Measurements from ENCODE around the gene RIC3.

RIC3 gene

DNA sequence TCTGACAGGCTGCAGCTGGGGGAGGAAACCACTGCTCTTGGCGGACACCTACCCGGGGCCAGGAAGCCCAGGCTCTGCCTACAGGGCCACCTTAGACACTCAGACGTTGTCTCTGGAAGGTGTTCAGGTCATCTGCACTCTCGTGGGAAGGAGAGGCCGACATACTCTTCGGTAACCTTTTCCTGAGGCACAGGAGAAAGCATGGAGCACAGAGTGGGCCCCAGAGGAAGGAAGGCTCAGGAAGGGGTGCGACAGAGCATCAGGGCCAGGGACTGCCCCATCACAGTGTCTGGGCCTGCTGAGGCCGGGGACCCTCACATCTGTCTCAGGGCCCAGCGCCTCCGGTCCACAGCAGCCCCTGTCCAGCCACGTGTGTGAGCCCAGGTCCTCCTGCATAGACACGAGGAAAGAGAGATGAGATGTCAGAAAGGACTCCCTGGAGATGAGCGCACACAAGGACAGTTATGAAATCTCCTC lies 106.0 kb downstream of the RIC3 start:
- Histone ChIP-seq H3K27me3 (ENCODE audit: low read length) (no peaks in the 10 kb centered on the region), H3K9me2 (replicated peaks; ENCODE audit: insufficient read depth, low read length) (no peaks in the 10 kb centered on the region), H4K20me1 (ENCODE audit: low read depth, low read length) (no peaks in the 10 kb centered on the region), H3K4me2 (ENCODE audit: low read depth, low read length, poor library complexity, severe bottlenecking) (no peak overlapping the region), H3K79me2 (ENCODE audit: insufficient read depth, low read length) (no peaks in the 10 kb centered on the region), H3K36me3 (ENCODE audit: low read length) (no peaks in the 10 kb centered on the region), H3K9me3 (ENCODE audit: insufficient read depth, low read length) (no peaks in the 10 kb centered on the region), H3K27ac (ENCODE audit: low read depth, low read length) (no peak overlapping the region), H3K9ac (ENCODE audit: low read length) (no peak overlapping the region), H3F3A (ENCODE audit: insufficient read depth) (no peaks in the 10 kb centered on the region), H3K4me3 (ENCODE audit: insufficient read depth, low read length, poor library complexity, severe bottlenecking) (no peak overlapping the region), H2AFZ (ENCODE audit: low read depth, low read length, severe bottlenecking) (no peak overlapping the region)
- TF ChIP-seq, protein P1, sequence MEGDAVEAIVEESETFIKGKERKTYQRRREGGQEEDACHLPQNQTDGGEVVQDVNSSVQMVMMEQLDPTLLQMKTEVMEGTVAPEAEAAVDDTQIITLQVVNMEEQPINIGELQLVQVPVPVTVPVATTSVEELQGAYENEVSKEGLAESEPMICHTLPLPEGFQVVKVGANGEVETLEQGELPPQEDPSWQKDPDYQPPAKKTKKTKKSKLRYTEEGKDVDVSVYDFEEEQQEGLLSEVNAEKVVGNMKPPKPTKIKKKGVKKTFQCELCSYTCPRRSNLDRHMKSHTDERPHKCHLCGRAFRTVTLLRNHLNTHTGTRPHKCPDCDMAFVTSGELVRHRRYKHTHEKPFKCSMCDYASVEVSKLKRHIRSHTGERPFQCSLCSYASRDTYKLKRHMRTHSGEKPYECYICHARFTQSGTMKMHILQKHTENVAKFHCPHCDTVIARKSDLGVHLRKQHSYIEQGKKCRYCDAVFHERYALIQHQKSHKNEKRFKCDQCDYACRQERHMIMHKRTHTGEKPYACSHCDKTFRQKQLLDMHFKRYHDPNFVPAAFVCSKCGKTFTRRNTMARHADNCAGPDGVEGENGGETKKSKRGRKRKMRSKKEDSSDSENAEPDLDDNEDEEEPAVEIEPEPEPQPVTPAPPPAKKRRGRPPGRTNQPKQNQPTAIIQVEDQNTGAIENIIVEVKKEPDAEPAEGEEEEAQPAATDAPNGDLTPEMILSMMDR (IDR thresholded peaks at IDR 0.05; ENCODE audit: insufficient read depth, low read length, poor library complexity, severe bottlenecking), result no peak
- no peak for TF ChIP-seq EZH2phosphoT487 (conservative IDR thresholded peaks at IDR 0.05; ENCODE audit: low read length)

DNA sequence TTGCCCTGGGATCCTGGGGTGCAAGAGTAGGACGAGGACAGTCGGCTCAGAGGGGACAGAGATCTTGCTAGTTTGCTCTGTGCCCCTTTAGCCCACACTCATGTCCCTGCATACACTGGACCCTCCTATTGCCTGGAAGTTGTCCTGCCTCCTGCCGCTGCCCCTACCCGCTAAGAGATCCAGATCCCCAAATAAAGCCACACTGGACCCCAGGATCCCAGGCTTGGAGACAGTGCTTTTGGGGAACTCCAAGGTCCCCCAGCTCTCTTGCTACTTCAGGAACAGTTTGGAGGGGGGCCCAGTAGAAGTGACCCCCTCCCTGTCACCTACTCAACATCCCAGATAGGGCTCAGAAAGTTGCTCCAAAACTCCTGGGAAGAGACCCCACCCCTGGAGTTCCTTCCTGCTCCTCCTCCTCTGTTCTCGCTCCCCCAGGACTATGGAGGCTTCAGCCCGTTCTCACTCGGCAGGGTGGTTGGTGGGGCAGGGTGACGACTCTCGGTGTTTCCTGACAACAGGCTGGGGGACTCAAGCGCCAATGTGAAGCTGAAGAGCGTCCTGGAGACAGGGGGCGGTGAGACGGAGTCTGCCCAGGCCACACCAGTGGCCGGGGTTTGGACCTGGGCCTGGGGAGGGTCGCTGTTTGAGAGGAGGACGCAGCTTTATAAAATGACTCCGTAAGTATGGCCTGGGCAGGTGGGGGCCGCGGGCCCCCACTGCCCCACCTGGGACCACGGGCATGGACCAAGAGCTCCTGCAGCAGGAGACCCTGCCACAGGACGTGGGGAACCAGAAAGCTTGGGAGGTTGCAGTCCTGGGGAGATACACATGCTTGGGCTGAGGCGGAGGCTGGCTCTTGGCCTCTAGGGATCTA lies 107.0 kb downstream of the RIC3 start:
- Histone ChIP-seq H3K36me3 (ENCODE audit: low read length) (no peaks in the 10 kb centered on the region), H4K20me1 (ENCODE audit: low read depth, low read length) (no peaks in the 10 kb centered on the region), H2AFZ (ENCODE audit: low read depth, low read length, severe bottlenecking) (no peak overlapping the region), H3F3A (ENCODE audit: insufficient read depth) (no peaks in the 10 kb centered on the region), H3K9me2 (replicated peaks; ENCODE audit: insufficient read depth, low read length) (no peaks in the 10 kb centered on the region), H3K9me3 (ENCODE audit: insufficient read depth, low read length) (no peaks in the 10 kb centered on the region), H3K4me3 (ENCODE audit: insufficient read depth, low read length, poor library complexity, severe bottlenecking) (no peak overlapping the region), H3K79me2 (ENCODE audit: insufficient read depth, low read length) (no peaks in the 10 kb centered on the region), H3K27me3 (ENCODE audit: low read length) (no peaks in the 10 kb centered on the region), H3K27ac (ENCODE audit: low read depth, low read length) (no peak overlapping the region), H3K4me2 (ENCODE audit: low read depth, low read length, poor library complexity, severe bottlenecking) (no peak overlapping the region), H3K9ac (ENCODE audit: low read length) (no peak overlapping the region)
- TF ChIP-seq, protein P1 (IDR thresholded peaks at IDR 0.05; ENCODE audit: insufficient read depth, low read length, poor library complexity, severe bottlenecking), result no peak
- no peak for TF ChIP-seq EZH2phosphoT487 (conservative IDR thresholded peaks at IDR 0.05; ENCODE audit: low read length)

DNA sequence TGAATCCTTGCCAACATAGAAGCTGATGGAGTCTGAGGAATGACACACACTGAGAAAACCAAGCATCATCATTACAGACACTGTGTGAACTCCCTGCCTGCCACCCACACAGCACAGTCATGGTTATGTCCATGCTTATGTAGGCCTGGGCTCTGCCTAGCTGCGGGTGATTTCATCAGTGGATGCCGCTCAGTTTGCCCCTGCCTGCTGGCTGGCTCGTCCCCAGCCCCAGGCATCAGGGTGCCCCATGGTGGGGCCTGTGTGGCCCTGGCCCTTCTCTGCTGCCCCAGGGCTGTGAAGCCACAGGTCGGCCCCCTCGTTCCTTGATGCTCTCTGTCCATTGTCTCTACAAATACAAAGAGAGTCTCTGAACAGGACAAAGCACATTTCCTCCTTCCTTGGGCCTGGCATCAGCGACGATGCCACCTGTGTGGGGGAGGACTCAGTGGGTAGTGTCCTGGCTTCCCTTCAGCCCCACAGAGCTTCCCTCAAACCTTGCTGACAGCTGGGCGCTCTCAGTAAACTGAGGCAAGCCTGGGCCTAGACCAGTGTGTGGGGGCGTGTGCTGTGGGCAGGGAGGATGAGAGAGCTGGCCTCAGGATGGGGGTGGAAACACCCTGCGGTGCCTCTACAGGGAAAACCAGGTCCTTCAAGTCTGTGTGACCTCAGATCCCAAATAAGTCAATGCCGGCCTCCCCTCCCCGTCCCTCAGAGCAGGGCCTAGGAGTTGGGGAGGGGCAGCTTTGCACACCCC lies 107.8 kb downstream of the RIC3 start:
- no peak for TF ChIP-seq EZH2phosphoT487 (conservative IDR thresholded peaks at IDR 0.05; ENCODE audit: low read length)
- TF ChIP-seq, protein P1 (IDR thresholded peaks at IDR 0.05; ENCODE audit: insufficient read depth, low read length, poor library complexity, severe bottlenecking), result no peak
- no peak overlapping the region for H2AFZ ChIP-seq (ENCODE audit: low read depth, low read length, severe bottlenecking)

More for the DNA sequence above, 107.8 kb downstream of the RIC3 start:
- Histone ChIP-seq H4K20me1 (ENCODE audit: low read depth, low read length) (no peaks in the 10 kb centered on the region), H3K4me2 (ENCODE audit: low read depth, low read length, poor library complexity, severe bottlenecking) (no peak overlapping the region), H3F3A (ENCODE audit: insufficient read depth) (no peaks in the 10 kb centered on the region), H3K9ac (ENCODE audit: low read length) (no peak overlapping the region), H3K79me2 (ENCODE audit: insufficient read depth, low read length) (no peaks in the 10 kb centered on the region), H3K36me3 (ENCODE audit: low read length) (no peaks in the 10 kb centered on the region), H3K27me3 (ENCODE audit: low read length) (no peaks in the 10 kb centered on the region), H3K4me3 (ENCODE audit: insufficient read depth, low read length, poor library complexity, severe bottlenecking) (no peak overlapping the region), H3K9me2 (replicated peaks; ENCODE audit: insufficient read depth, low read length) (no peaks in the 10 kb centered on the region), H3K27ac (ENCODE audit: low read depth, low read length) (no peak overlapping the region), H3K9me3 (ENCODE audit: insufficient read depth, low read length) (no peaks in the 10 kb centered on the region)
